ENCODE results near the gene MATN1. TPM values are rescaled to one million over a fixed set of nuclear protein-coding genes. Genes with fewer than 3 reads are reported as not detected.

The MATN1 gene
- total RNA-seq, 1 experiment from 2014 or later, result 0.47 TPM

GRCh38 chr1:30735668-30736498, 12.5 kb upstream of the MATN1 start:
- no peak for TF ChIP-seq CTCF (IDR thresholded peaks at IDR 0.05; ENCODE audit: unreplicated experiment)
- no peak for DNase-seq (ENCODE audit: unreplicated experiment)
- BruUV-seq (replicated peaks), result no TSS peak
- H3K4me3 Mint-ChIP-seq (ENCODE audit: unreplicated experiment), result no peak overlapping the region
- H3K4me1 Mint-ChIP-seq (ENCODE audit: insufficient read depth, unreplicated experiment), result peaks cover 1% of the 10 kb centered on the region
- H3K27ac Mint-ChIP-seq (ENCODE audit: low read depth, unreplicated experiment), result no peak overlapping the region
- H3K36me3 Mint-ChIP-seq (ENCODE audit: insufficient read depth, unreplicated experiment), result peaks cover 16% of the 10 kb centered on the region
- no peaks in the 10 kb centered on the region for H3K27me3 Mint-ChIP-seq (ENCODE audit: insufficient read depth, unreplicated experiment)
- ChIA-PET POLR2A (interaction anchor here (1.3 to 1.6 kb wide), 2 partner anchors 8 to 17 kb away, joined by 4 read pairs; no protein-coding TSS in a partner anchor), CTCF (interaction anchor here (0.7 to 2.8 kb wide), 4 partner anchors 17 to 176 kb away, joined by 3 to 7 read pairs (median 4); no protein-coding TSS in a partner anchor)
- intact Hi-C loops (cut with micrococcal nuclease), result no loop called here
- no peaks in the 10 kb centered on the region for H3K9me3 Mint-ChIP-seq (ENCODE audit: unreplicated experiment)

GRCh38 chr1:30735124-30735523, 11.7 kb upstream of the MATN1 start:
- H3K27ac Mint-ChIP-seq (ENCODE audit: low read depth, unreplicated experiment), result no peak overlapping the region
- BruUV-seq (replicated peaks), result no TSS peak
- ChIA-PET POLR2A (interaction anchor here (0.6 to 1.3 kb wide), 2 partner anchors 17 to 34 kb away, joined by 3 to 4 read pairs; no protein-coding TSS in a partner anchor), CTCF (interaction anchor here (0.8 to 2.8 kb wide), 2 partner anchors 17 to 176 kb away, joined by 4 to 7 read pairs; no protein-coding TSS in a partner anchor)
- no peak overlapping the region for H3K4me3 Mint-ChIP-seq (ENCODE audit: unreplicated experiment)
- TF ChIP-seq CTCF (IDR thresholded peaks at IDR 0.05; ENCODE audit: unreplicated experiment), result no peak
- intact Hi-C loops (cut with micrococcal nuclease), result no loop called here
- H3K36me3 Mint-ChIP-seq (ENCODE audit: insufficient read depth, unreplicated experiment), result peaks cover 16% of the 10 kb centered on the region
- no peaks in the 10 kb centered on the region for H3K27me3 Mint-ChIP-seq (ENCODE audit: insufficient read depth, unreplicated experiment)
- no peaks in the 10 kb centered on the region for H3K9me3 Mint-ChIP-seq (ENCODE audit: unreplicated experiment)
- DNase-seq (ENCODE audit: unreplicated experiment), result no peak
- no peaks in the 10 kb centered on the region for H3K4me1 Mint-ChIP-seq (ENCODE audit: insufficient read depth, unreplicated experiment)

GRCh38 chr1:30734580-30734979, 11.2 kb upstream of the MATN1 start:
- no peak overlapping the region for H3K4me3 Mint-ChIP-seq (ENCODE audit: unreplicated experiment)
- no peak overlapping the region for H3K27ac Mint-ChIP-seq (ENCODE audit: low read depth, unreplicated experiment)

More at GRCh38 chr1:30734580-30734979, 11.2 kb upstream of the MATN1 start:
- H3K36me3 Mint-ChIP-seq (ENCODE audit: insufficient read depth, unreplicated experiment), result peaks cover 15% of the 10 kb centered on the region
- DNase-seq (ENCODE audit: unreplicated experiment), result no peak
- CTCF ChIA-PET, result interaction anchor here (0.8 to 2.8 kb wide), 2 partner anchors 16 to 177 kb away, joined by 3 to 7 read pairs; no protein-coding TSS in a partner anchor
- BruUV-seq (replicated peaks), result no TSS peak
- no peaks in the 10 kb centered on the region for H3K9me3 Mint-ChIP-seq (ENCODE audit: unreplicated experiment)
- POLR2A ChIA-PET, result interaction anchor here (0.6 to 1.3 kb wide), 2 partner anchors 16 to 34 kb away, joined by 3 to 4 read pairs; no protein-coding TSS in a partner anchor
- no peaks in the 10 kb centered on the region for H3K4me1 Mint-ChIP-seq (ENCODE audit: insufficient read depth, unreplicated experiment)
- intact Hi-C loops (cut with micrococcal nuclease), result no loop called here
- no peak for TF ChIP-seq CTCF (IDR thresholded peaks at IDR 0.05; ENCODE audit: unreplicated experiment)
- no peaks in the 10 kb centered on the region for H3K27me3 Mint-ChIP-seq (ENCODE audit: insufficient read depth, unreplicated experiment)
